ENCODE data around the gene MRPL14.
"Not testable (repeated sequence)": the region's sequence is repeated elsewhere in the genome, so short reads cannot be mapped to it uniquely, and the experiment has no call there.

The MRPL14 gene

DNA sequence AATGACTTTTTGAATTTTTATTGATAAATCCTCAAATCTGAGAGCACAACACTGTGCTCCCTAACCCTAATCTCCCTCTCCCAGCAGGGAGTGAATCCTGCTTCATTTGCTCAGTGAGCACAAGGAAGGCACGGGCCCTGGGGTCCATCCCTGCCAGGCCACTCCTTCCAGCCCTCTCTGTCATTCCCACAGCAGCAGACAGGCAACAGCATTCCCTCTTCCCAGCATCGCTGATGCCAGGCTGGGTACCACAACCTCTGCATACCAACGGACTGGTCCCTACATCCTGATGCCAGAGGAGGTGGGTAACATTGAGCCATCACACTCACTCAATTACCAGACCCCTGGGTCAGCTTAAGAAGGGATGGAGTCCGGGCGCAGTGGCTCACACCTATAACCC, 34.2 kb downstream of the MRPL14 start:
- TF ChIP-seq, protein P1, sequence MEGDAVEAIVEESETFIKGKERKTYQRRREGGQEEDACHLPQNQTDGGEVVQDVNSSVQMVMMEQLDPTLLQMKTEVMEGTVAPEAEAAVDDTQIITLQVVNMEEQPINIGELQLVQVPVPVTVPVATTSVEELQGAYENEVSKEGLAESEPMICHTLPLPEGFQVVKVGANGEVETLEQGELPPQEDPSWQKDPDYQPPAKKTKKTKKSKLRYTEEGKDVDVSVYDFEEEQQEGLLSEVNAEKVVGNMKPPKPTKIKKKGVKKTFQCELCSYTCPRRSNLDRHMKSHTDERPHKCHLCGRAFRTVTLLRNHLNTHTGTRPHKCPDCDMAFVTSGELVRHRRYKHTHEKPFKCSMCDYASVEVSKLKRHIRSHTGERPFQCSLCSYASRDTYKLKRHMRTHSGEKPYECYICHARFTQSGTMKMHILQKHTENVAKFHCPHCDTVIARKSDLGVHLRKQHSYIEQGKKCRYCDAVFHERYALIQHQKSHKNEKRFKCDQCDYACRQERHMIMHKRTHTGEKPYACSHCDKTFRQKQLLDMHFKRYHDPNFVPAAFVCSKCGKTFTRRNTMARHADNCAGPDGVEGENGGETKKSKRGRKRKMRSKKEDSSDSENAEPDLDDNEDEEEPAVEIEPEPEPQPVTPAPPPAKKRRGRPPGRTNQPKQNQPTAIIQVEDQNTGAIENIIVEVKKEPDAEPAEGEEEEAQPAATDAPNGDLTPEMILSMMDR (conservative IDR thresholded peaks at IDR 0.05; ENCODE audit: low read depth, low read length) = no peak
- no peak for DNase-seq (ENCODE audit: low read depth)
- H3K4me3 ChIP-seq (ENCODE audit: low read depth, low read length) = no peak overlapping the region

DNA sequence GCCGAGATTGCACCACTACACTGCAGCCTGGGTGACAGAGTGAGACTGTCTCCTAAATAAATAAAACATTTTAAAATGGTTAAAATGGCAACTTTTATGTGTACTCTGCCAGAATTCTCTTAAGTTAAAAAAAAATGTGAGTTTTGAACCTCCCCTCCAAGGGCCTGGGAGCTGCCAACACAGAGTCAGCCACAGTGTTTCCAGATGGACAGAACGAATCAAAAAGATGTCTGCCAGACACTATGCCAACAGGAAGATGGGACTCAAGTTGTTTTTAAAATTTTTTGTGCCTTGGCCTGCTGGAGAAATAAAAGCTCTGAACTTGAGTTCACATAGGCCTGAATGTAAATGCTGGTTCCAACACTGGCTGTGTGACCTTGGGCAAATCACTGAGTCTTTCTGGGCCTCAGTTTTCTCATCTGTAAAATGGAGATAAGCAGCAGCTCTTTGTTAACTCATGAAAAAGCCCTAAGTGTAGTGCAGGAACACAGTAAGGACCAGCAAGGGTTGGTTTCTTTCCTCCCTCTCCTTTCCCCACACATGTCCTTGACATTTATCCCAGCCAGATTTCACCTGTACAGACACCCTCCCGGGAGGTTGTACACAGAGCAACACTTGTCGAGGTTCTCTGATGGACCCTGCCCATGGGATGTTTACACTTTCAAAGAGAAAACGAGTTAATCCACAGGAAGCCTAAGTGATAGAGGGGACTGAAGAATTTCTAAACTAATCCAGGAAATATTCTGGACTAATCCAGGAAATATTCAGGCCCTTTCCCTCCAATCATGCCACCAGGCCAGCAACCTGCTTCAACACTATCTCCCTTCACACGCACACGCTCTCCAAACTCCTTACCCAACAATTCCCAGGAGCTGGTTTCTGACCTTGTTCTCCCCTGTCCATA, 35.0 kb downstream of the MRPL14 start:
- no peak for DNase-seq (ENCODE audit: low read depth)
- TF ChIP-seq, protein P1 (conservative IDR thresholded peaks at IDR 0.05; ENCODE audit: low read depth, low read length) = no peak
- H3K4me3 ChIP-seq (ENCODE audit: low read depth, low read length) = no peak overlapping the region

DNA sequence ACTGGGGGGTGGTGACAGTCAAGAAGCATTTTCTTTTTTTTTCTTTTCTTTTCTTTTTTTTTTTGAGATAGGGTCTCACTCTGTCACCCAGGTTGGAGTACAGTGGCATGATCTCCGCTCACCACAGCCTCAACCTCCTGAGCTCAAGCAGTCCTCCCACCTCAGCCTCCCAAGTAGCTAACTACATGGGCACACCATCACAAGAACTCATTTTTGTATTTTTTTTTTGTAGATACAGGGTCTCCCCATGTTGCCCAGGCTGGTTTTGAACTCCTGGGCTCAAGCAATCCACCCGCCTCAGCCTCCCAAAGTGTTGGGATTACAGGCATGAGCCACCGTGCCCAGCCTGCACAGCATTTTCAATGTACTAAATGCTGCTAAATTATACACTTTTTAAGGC, 35.9 kb downstream of the MRPL14 start:
- DNase-seq (ENCODE audit: low read depth); H3K4me3 ChIP-seq (ENCODE audit: low read depth, low read length): not testable (repeated sequence)

DNA sequence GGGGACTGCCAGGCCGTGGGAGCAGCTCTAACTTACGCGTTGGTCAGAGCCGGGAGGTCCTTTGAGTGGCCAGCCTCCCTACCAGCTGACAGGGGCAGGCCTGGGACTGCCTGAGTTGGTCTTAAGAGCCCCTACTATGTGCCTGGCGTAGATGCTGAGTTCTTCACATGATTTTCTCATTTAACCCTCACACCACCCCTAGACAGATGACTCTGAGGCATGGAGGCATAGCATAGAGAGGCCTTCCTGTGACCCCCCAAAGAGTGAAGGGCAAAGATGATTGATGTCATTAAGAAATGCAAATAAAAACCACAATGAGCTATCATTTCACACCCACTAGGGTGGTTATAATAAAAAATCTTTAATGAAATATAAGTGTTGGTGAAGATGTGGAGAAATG, 36.8 kb downstream of the MRPL14 start:
- TF ChIP-seq, protein P1 (conservative IDR thresholded peaks at IDR 0.05; ENCODE audit: low read depth, low read length) = no peak
- no peak for DNase-seq (ENCODE audit: low read depth)
- no peak overlapping the region for H3K4me3 ChIP-seq (ENCODE audit: low read depth, low read length)

DNA sequence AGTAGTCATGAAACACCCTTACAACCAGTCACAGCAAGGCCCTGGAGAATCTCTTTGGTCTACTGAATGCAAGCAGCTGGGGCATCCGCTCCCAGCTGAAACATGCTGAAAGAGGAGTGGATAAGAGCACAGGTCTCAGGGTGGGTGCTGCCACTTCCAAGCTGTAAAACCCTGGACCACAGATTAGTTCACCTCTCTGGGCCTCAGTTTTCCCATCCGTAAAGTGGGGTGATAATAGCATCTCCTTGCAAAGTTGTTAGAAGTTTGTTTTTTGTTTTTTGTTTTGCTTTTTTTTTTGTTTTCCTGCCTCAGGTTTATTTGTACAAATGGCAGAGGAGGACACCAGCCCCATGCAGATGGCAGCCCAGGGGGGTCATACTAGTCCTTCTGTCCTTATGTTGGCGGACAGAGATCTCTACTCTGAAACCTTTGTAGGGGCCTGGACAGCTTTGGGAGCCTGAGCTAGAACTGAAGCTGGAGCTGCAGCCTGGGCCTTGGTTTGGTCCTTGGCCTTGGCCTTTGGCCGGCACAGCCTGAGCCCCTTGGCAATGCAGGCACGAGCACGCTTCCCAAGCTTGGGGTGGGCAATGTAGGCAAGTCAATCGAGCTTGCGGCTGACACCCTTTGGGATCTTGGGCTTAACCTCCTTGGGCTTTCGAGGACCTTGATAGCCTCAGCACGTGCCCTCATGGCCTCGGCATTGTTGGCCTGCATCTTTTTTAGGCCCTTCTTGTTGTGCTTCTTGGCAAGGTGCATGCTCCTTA, 38.2 kb downstream of the MRPL14 start:
- H3K4me3 ChIP-seq (ENCODE audit: low read depth, low read length) = no peak overlapping the region
- TF ChIP-seq, protein P1 (conservative IDR thresholded peaks at IDR 0.05; ENCODE audit: low read depth, low read length) = no peak
- DNase-seq (ENCODE audit: low read depth) = no peak

DNA sequence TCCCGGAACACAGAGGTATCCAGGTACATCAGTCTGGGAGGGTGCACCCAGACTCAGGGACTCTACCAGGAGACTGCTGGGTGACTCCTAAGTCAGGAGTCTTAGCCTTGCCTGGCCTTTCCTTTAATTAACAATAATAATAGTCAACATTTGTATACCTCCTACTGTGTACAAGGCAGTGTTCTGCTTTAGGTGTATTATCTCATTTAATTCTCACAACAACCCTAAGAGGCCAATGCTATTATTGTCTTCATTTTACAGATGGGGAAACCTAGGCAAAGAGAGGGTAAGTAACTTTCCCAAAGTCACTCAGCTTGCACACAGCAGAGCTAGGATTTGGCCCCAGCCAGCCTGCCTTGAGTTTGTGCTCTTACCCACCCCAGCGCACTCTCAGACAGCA, 39.6 kb downstream of the MRPL14 start:
- TF ChIP-seq, protein P1 (conservative IDR thresholded peaks at IDR 0.05; ENCODE audit: low read depth, low read length) = no peak
- H3K4me3 ChIP-seq (ENCODE audit: low read depth, low read length) = no peak overlapping the region
- no peak for DNase-seq (ENCODE audit: low read depth)

DNA sequence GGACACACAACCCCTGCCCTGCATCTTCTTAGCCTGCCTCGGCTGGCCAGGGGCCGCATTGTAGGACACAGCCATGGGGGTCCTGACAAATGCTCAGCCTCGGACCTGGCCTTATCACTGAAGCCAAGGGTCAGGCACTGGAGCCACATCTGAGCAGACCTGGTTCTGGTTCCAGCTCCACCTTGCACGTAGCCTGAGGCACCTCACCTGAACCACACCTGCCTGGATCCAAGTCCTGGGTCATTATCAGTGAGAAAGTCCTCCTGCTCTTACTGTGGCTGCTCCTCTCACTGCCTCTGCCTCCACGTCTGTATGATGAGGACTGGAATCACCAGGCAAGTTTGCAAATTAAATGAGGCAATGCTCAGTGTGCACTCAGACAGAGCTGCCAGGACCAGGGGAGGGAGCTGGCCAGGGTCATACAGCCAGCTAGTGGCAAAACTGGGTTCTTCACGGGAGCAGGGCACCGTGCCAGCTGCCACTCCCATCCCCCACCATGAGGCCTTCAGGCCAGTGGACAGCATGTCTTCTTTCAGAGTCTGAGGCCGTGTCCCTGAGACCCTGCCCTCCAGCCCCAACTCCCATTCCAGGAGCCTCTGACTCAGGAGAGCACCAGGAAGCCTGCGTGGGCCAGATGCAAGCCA, 40.2 kb downstream of the MRPL14 start:
- TF ChIP-seq, protein P1 (conservative IDR thresholded peaks at IDR 0.05; ENCODE audit: low read depth, low read length) = no peak
- DNase-seq (ENCODE audit: low read depth) = no peak
- no peak overlapping the region for H3K4me3 ChIP-seq (ENCODE audit: low read depth, low read length)

Data from choroid plexus epithelial cell (primary cell).